Testis (tissue), 3 donors: ENCODE data around the gene TTC3. TPM values are rescaled to one million over a fixed set of nuclear protein-coding genes. Genes with fewer than 3 reads are reported as not detected.

ENCODE experiments used
- DNase-seq: peaks from one replicate; pipeline ENCODE4 v3.0.0-alpha.2; 2019
- H3K27ac ChIP-seq, 2 donors: fragments of 200-600 bp; sonication (generic); one replicate each; pipeline ENCODE4 v1.5.1; 2019
- H3K27me3 ChIP-seq: fragments of 200-600 bp; sonication (generic); one replicate; pipeline ENCODE4 v1.5.1; 2019
- H3K36me3 ChIP-seq: fragments of 200-600 bp; sonication (generic); one replicate; pipeline ENCODE4 v1.5.1; 2017; ENCODE audit warnings: low read depth; ENCODE audit errors: missing control alignments
- H3K4me1 ChIP-seq: fragments of 200-600 bp; sonication (generic); one replicate; pipeline ENCODE4 v1.5.1; 2019
- H3K4me3 ChIP-seq, 2 donors: fragments of 200-600 bp; sonication (generic); one replicate each; pipeline ENCODE4 v1.5.1; 2017 to 2019
- H3K9me3 ChIP-seq: fragments of 200-600 bp; sonication (generic); one replicate; pipeline ENCODE4 v1.5.1; 2017
- CTCF ChIP-seq, 3 experiments: fragments of 450-650 bp in 2 of 3; fragments of 200-600 bp in 1 of 3; sonication (generic) in 1 of 3; IDR thresholded peaks; one replicate each; pipeline ENCODE4 v1.5.1; 2016 to 2019; ENCODE audit warnings: antibody characterized with exemption in 3 of 3, mild to moderate bottlenecking in 2 of 3, moderate library complexity in 1 of 3
- POLR2A ChIP-seq: fragments of 450-650 bp; IDR thresholded peaks from one replicate; pipeline ENCODE4 v1.6.1; 2017; ENCODE audit warnings: antibody characterized with exemption, mild to moderate bottlenecking, moderate library complexity
- WGBS, 2 donors: methylation state at CpG; one replicate each; pipeline ENCODE4 v1.1.5; 2018; 5-methylcytosine and 5-hydroxymethylcytosine counted together
- intact Hi-C: fragments of 100-400 bp; cut with DNase I; formaldehyde crosslinking; loops from one replicate; pipeline ENCODE4 v1.15.1; 2023; ENCODE audit warnings: low total_unique reads
- polyA plus RNA-seq: library from polyadenylated mRNA; stranded (reverse); fragments of 350-450 nt; fragmentation: Illumina TruSeq; extraction: RNeasy Lipid Tissue Mini Kit (QIAGEN cat#74804); gene quantifications from one replicate; pipeline ENCODE4 v1.2.3, GENCODE V29; 2014; ENCODE audit warnings: low read depth, low replicate concordance; ENCODE audit not compliant: insufficient read depth
- total RNA-seq, 2 donors: library from RNA; depleted of rRNA; stranded (reverse); fragments of >200 nt; gene quantifications; one replicate each; pipeline ENCODE4 v1.2.3, GENCODE V29; 2016

Gene TTC3
- total and polyA plus RNA-seq, 3 donors from 2014 or later = 70.7 to 181 (median 154) TPM

DNA sequence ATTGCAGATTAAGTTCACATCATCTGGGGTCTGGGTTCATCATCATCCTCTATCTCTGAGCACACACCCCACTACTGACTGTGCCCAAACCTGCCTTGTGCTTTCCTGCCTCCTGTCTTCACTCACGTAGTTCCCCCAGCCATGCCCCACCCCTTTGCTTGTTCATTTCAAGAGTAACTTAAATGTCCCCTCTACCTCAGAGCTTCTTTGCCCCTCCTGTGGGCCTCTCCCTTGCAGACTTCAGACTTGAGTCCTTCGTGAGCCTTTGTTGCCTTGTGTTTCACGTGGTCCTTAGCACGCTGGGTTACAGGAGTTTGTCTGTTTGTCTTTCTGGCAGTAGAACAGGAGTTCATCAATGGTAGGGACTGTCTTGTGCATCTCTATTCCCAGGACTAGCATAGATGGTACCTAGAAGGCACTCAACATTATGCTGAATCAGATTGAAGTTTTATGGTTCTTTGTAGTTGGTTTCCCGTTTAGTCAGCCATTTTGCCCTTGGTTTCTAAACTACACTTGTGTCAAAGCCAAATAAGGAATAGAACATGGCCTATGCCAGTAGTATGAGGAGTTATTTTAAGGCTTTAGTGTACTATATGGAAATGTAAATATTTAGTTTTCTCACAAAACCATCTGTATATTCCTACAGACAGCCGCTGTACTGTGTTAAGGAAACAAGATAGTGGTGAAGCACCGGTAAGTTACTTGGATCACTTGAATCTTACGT, 86.2 kb downstream of the TTC3 start:
- no peak for DNase-seq
- Histone ChIP-seq H3K27ac (no peak overlapping the region), H3K4me3 (no peak overlapping the region), H3K9me3 (no peaks in the 10 kb centered on the region), H3K36me3 (no peaks in the 10 kb centered on the region), H3K27me3 (no peaks in the 10 kb centered on the region), H3K4me1 (no peaks in the 10 kb centered on the region)
- TF ChIP-seq POLR2A (no peak), CTCF (IDR thresholded peaks at IDR 0.05) (no peak)
- intact Hi-C loops = no loop called here
- WGBS, 2 donors = 89 to 94% methylated on average over 8 of the region's 8 CpGs

DNA sequence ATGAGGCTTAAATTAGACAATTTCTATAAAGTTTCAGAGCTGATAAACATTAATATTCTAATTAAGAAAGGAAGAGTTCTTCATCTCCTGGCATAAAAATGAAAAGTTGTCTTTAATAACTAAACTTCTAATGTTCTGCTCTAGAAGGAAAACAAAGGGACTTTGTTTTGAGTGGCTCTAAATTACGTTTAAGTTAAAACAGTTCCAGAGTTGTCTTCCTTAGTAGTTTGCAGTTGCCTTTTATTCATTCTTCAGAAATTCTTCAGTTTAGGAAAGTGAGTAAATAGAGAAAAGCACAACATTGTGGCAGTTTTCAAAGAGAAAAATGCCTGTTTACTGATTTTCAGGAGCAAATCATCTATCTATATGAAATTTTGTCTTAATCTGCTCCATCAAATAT, 86.9 kb downstream of the TTC3 start:
- TF ChIP-seq POLR2A = no peak
- Histone ChIP-seq H3K27me3 (no peaks in the 10 kb centered on the region), H3K27ac (no peak overlapping the region), H3K4me3 (no peak overlapping the region), H3K4me1 (no peaks in the 10 kb centered on the region), H3K36me3 (no peaks in the 10 kb centered on the region), H3K9me3 (no peaks in the 10 kb centered on the region)
- 59 to 69% methylated on average over 1 of the region's 1 CpG for WGBS, 2 donors
- intact Hi-C loops = no loop called here
- no peak for DNase-seq

DNA sequence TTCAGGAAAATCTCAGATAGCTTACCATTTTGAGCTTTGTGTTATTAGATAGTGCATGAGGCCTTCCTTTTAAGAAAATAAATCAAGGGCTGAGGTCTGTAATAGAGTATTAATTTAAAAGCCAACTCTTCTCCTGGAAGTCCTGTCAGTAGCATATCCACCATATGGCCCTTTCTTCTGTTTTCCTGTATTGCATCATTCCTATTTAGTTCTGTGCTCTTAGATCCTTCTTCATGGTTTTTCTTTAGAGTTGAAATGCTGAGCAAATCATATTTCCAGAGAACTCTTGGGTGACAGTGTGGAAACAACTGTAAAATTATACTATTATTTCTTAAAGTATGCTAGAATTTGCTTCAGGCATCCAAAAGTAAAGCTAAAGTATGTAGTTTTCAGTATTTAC, 91.7 kb downstream of the TTC3 start:
- no peak overlapping the region for H3K27ac ChIP-seq
- no peak overlapping the region for H3K4me3 ChIP-seq
- H3K9me3 ChIP-seq = no peaks in the 10 kb centered on the region
- no peak for DNase-seq
- no peaks in the 10 kb centered on the region for H3K27me3 ChIP-seq
- TF ChIP-seq CTCF (IDR thresholded peaks at IDR 0.05) (no peak), POLR2A (no peak)
- intact Hi-C loops = no loop called here
- no peaks in the 10 kb centered on the region for H3K4me1 ChIP-seq
- no peaks in the 10 kb centered on the region for H3K36me3 ChIP-seq

- Histone ChIP-seq H3K9me3 (no peaks in the 10 kb centered on the region), H3K27ac (no peak overlapping the region), H3K4me1 (no peaks in the 10 kb centered on the region), H3K27me3 (no peaks in the 10 kb centered on the region), H3K4me3 (no peak overlapping the region), H3K36me3 (no peaks in the 10 kb centered on the region)
- no peak for TF ChIP-seq CTCF (IDR thresholded peaks at IDR 0.05)
- TF ChIP-seq POLR2A = no peak
- intact Hi-C loops = no loop called here
- WGBS, 2 donors = 65 to 72% methylated on average over 4 of the region's 4 CpGs
- DNase-seq = no peak
These were observed 92.5 kb downstream of the TTC3 start for GRCh38 chr21:37165586-37165985.

GRCh38 chr21:37166733-37167132, 93.7 kb downstream of the TTC3 start:
- H3K36me3 ChIP-seq = no peaks in the 10 kb centered on the region
- H3K9me3 ChIP-seq = no peaks in the 10 kb centered on the region
- no peaks in the 10 kb centered on the region for H3K4me1 ChIP-seq
- H3K27ac ChIP-seq = no peak overlapping the region
- 38 to 63% methylated on average over 3 of the region's 3 CpGs for WGBS, 2 donors
- intact Hi-C loops = no loop called here
- no peaks in the 10 kb centered on the region for H3K27me3 ChIP-seq
- TF ChIP-seq CTCF (IDR thresholded peaks at IDR 0.05) (no peak), POLR2A (no peak)
- no peak overlapping the region for H3K4me3 ChIP-seq
- DNase-seq = no peak
